Stimulated activated CD4-positive, alpha-beta T cell treated with anti-CD3 and anti-CD28 coated beads, Interleukin-15, amount 100 ng/mL, for 48 hours (primary cell): Measurements from ENCODE around the gene PSMD5.

Experiments
- DNase-seq, 2 donors: peaks; one replicate each; pipeline ENCODE4 v3.0.0-alpha.2; 2020; ENCODE audit warnings: low read depth in 2 of 2

The PSMD5 gene

GRCh38 chr9:120842685-120843485, at the start of gene PSMD5:
Gene PSMD5 (minus strand): TSS chr9:120842922. CDS start chr9:120842909, 13 bp downstream.
- peak; percentile 96 to 98 for DNase-seq

- no peak for DNase-seq
These were observed 49.4 kb upstream of the PSMD5 start for GRCh38 chr9:120891884-120892747.

GRCh38 chr9:120891245-120891883, 48.6 kb upstream of the PSMD5 start:
- peak in 1 of 2 donors; percentile 61 for DNase-seq

- DNase-seq, result no peak
These were observed 47.9 kb upstream of the PSMD5 start for GRCh38 chr9:120890320-120891244.

- no peak for DNase-seq
These were observed 47.0 kb upstream of the PSMD5 start for GRCh38 chr9:120889606-120890271.

GRCh38 chr9:120888626-120889025, 45.9 kb upstream of the PSMD5 start:
- DNase-seq, result no peak

- DNase-seq, result no peak
These were observed 43.8 kb upstream of the PSMD5 start for GRCh38 chr9:120886490-120886967.

GRCh38 chr9:120885958-120886357, 43.2 kb upstream of the PSMD5 start:
- no peak for DNase-seq

GRCh38 chr9:120885457-120885856, 42.7 kb upstream of the PSMD5 start:
- no peak for DNase-seq

GRCh38 chr9:120883608-120883996, 40.9 kb upstream of the PSMD5 start:
- DNase-seq, result no peak

- DNase-seq, result no peak
These were observed 40.3 kb upstream of the PSMD5 start for GRCh38 chr9:120882935-120883607.

- DNase-seq, result no peak
These were observed 36.7 kb upstream of the PSMD5 start for GRCh38 chr9:120879446-120879845.

GRCh38 chr9:120878188-120879130, 35.7 kb upstream of the PSMD5 start:
- DNase-seq, result no peak

- peak in 1 of 2 donors; percentile 72 for DNase-seq
These were observed 34.7 kb upstream of the PSMD5 start for GRCh38 chr9:120877276-120878034.

- no peak for DNase-seq
These were observed 34.1 kb upstream of the PSMD5 start, which contains the start of gene PHF19 for GRCh38 chr9:120876842-120877240. Gene PHF19 (minus strand): TSS chr9:120877188. CDS start chr9:120874741, 2,447 bp downstream.

GRCh38 chr9:120875954-120876841, 33.5 kb upstream of the PSMD5 start:
- DNase-seq, result peak; percentile 80 to 86

GRCh38 chr9:120875643-120875953, 32.9 kb upstream of the PSMD5 start:
- DNase-seq, result no peak
